Neural crest cell (in vitro differentiated cells): ENCODE data around the gene KHK. TPM values are rescaled to one million over a fixed set of nuclear protein-coding genes. Genes with fewer than 3 reads are reported as not detected.

Experiments used
- DNase-seq: peaks from one replicate; pipeline ENCODE4 v3.0.0; 2021; ENCODE audit warnings: low read depth, mixed read lengths, low spot score
- H3K27ac Mint-ChIP-seq: one replicate; pipeline ENCODE4 v1.8.0; 2021; ENCODE audit warnings: mild to moderate bottlenecking, mixed read lengths; ENCODE audit not compliant: unreplicated experiment
- H3K27me3 Mint-ChIP-seq: 2 replicates; pipeline ENCODE4 v1.8.0; 2021; ENCODE audit warnings: low read depth, mild to moderate bottlenecking, mixed read lengths
- H3K36me3 Mint-ChIP-seq: 2 replicates; pipeline ENCODE4 v1.8.0; 2021; ENCODE audit warnings: low read depth, mild to moderate bottlenecking, mixed read lengths
- H3K4me1 Mint-ChIP-seq: 2 replicates; pipeline ENCODE4 v1.8.0; 2021; ENCODE audit warnings: mixed read lengths
- H3K4me3 Mint-ChIP-seq: one replicate; pipeline ENCODE4 v1.8.0; 2021; ENCODE audit warnings: mild to moderate bottlenecking, mixed read lengths
- H3K9me3 Mint-ChIP-seq: 2 replicates; pipeline ENCODE4 v1.8.0; 2021; ENCODE audit warnings: mixed read lengths
- total RNA-seq: library from RNA; stranded (reverse); gene quantifications from 2 replicates; pipeline ENCODE4 v1.2.1, GENCODE V29; 2021
- TF ChIP-seq, protein P1 (sequence below): fragments of 200-600 bp; sonication (generic); conservative IDR thresholded peaks from 2 replicates; pipeline ENCODE4 v1.5.0; 2021; ENCODE audit warnings: antibody characterized with exemption, mild to moderate bottlenecking

The KHK gene
- total RNA-seq, 1 donor from 2014 or later: 10.0 TPM

DNA sequence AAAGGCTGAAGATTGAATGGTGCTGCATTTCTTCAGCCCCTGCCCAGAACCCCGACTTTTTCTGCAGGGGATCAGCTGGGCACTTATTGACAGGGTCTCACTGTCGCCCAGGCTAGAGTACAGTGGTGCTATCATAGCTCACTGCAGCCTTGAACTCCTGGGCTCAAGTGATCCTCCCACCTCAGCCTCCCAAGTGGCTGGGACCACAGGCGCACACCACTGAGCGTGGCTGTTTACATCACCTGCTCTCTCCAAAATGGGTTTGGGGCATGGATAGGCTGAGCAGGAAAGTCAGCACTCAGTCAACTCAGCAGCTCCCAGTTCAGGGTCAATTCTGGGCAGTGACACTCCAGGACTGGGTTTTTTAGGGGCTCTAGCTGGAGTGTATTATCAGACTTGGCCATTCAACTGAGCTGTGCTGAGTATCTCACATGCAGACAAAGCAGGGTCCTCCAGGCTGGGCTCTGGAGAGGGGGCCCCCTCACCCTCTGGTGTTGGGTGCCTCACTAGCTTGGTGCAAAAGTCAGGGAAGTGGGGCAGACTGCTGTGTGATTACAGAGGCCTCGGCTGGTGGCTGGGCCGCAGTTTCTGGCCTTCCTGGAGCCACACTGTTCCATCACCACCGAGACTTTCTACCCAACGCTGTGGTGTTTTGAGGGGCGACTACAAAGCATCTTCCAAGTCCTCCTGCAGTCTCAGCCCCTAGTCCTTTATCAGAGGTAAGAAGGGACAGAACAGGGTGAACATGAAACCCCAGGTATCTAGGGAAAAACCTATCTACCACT lies 41.5 kb downstream of the KHK start:
- peaks cover 11% of the 10 kb centered on the region for H3K27me3 Mint-ChIP-seq
- H3K36me3 Mint-ChIP-seq: peaks cover 2% of the 10 kb centered on the region
- TF ChIP-seq, protein P1, sequence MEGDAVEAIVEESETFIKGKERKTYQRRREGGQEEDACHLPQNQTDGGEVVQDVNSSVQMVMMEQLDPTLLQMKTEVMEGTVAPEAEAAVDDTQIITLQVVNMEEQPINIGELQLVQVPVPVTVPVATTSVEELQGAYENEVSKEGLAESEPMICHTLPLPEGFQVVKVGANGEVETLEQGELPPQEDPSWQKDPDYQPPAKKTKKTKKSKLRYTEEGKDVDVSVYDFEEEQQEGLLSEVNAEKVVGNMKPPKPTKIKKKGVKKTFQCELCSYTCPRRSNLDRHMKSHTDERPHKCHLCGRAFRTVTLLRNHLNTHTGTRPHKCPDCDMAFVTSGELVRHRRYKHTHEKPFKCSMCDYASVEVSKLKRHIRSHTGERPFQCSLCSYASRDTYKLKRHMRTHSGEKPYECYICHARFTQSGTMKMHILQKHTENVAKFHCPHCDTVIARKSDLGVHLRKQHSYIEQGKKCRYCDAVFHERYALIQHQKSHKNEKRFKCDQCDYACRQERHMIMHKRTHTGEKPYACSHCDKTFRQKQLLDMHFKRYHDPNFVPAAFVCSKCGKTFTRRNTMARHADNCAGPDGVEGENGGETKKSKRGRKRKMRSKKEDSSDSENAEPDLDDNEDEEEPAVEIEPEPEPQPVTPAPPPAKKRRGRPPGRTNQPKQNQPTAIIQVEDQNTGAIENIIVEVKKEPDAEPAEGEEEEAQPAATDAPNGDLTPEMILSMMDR: no peak
- no peaks in the 10 kb centered on the region for H3K9me3 Mint-ChIP-seq
- H3K4me3 Mint-ChIP-seq: peak overlapping the region; percentile 56
- no peak overlapping the region for H3K27ac Mint-ChIP-seq
- H3K4me1 Mint-ChIP-seq: peaks cover 8% of the 10 kb centered on the region
- DNase-seq: no peak

DNA sequence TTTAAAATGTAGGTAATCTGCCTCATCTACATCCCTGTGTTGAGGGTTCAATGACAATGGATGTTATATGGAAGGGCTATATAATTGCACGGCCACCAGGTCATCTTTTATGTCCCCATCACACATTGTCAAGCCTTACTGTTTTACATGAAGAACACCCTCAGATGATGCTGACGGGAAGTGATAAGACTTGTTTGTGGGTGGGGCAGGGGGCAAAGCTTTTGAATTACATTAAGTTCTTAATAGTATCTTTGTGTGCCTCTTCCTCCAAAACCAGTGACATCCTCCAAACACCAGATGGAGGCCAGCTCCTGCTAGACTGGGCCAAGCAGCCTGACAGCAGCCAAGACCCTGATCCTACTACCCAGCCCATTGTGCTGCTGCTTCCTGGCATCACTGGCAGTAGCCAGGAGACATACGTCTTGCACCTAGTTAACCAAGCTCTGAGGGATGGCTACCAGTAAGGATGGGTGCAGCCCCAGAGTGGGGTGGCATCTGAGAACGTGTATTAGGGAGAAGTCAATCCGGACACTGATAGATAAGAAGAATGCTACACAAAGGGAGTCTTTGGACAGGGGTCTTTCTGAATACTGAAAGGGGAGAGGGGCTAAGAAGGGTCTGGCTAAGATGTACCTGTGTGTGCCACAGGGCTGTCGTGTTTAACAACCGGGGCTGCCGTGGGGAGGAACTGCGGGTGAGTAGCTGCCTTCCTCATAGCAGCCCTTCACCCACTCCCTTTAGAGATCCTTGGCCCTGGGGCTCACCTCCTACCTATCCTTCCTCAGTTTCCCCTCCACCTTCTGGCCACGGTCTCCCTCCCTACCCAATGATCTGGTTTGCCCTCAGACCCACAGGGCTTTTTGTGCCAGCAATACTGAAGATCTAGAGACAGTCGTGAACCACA lies 42.3 kb downstream of the KHK start:
- H3K36me3 Mint-ChIP-seq: peaks cover 2% of the 10 kb centered on the region
- H3K27ac Mint-ChIP-seq: peak overlapping the region; percentile 76
- no peaks in the 10 kb centered on the region for H3K9me3 Mint-ChIP-seq
- H3K4me1 Mint-ChIP-seq: peaks cover 12% of the 10 kb centered on the region
- peaks cover 6% of the 10 kb centered on the region for H3K27me3 Mint-ChIP-seq
- TF ChIP-seq, protein P1: no peak
- H3K4me3 Mint-ChIP-seq: peak overlapping the region; percentile 56
- no peak for DNase-seq

DNA sequence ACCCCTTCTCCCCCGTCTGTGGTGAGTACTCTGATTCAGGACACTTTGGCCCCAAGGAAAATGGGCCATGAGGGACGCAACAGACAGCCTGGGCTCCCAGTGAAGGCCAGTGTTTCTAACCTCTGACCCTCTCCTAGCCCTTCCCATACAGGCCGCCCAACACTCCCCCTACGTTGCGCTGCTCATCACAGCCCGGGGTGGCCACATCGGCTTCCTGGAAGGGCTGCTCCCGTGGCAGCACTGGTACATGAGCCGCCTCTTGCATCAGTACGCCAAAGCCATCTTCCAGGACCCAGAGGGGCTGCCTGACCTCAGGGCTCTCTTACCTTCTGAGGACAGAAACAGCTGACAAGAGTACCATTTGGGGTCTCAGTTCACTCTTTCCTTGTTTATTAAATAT lies 43.8 kb downstream of the KHK start:
- Mint-ChIP-seq H3K4me1 (peaks cover 12% of the 10 kb centered on the region), H3K9me3 (no peaks in the 10 kb centered on the region), H3K27ac (no peak overlapping the region), H3K36me3 (peaks cover 2% of the 10 kb centered on the region), H3K4me3 (peak overlapping the region; percentile 81), H3K27me3 (no peaks in the 10 kb centered on the region)
- TF ChIP-seq, protein P1: no peak
- no peak for DNase-seq

DNA sequence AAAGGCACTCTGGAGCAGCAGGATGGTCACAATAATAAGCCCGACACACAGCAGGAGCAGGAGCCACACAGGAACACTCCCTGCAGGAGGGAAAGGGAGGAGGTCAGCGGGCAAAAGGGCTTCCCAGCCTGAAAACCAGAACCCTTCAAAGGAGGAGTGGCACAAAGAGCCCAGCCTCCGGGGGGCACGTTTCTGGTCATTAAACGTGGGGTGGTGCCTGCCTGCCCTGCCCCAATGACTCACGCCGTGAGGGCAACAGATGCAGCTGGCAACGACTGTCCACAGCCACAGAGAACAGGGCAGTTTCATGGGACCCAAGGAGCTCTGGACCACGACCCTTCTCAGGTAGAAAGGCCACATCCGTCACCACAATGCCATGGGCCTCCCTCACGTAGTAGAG lies 44.9 kb downstream of the KHK start:
- H3K36me3 Mint-ChIP-seq: peaks cover 2% of the 10 kb centered on the region
- no peak for DNase-seq

DNA sequence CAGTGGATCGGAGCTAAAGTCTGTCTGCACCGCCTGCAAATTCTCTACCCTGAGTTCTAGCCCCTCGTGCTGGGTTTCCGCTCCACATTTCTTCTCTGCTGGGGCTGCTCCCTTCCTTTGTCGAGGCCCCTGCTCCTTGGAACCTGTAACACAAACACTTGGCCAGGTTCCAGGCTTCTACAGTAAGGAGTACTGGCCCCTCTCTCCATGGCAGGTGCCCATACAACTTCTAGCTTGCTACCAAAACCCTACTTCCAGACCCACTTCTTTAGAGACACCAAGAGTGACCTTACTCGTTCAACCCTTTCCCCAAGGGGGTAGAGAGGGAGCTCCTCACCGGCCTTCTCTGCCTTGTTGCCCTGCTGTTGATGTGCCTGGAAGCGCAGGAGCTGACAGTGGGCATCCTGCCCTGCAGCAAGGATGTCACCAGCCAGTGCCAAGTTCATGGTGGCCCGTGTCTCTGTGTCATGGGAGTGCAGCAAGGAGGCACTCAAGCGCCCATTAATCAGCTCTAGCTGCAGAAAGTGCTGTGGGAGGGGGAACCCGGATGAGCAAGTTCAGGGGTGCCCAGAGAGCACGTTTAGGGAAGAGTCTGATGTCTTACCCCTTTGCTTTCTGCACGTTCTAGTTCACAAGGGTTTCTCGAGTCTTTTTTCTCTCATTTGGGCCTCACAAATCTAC lies 46.8 kb downstream of the KHK start:
- Mint-ChIP-seq H3K27ac (peak overlapping the region; percentile 35), H3K36me3 (peaks cover 2% of the 10 kb centered on the region), H3K27me3 (no peaks in the 10 kb centered on the region), H3K4me3 (peak overlapping the region; percentile 94), H3K4me1 (peaks cover 12% of the 10 kb centered on the region), H3K9me3 (no peaks in the 10 kb centered on the region)
- no peak for DNase-seq
- TF ChIP-seq, protein P1: no peak

More for the DNA sequence above, 44.9 kb downstream of the KHK start:
- H3K27ac Mint-ChIP-seq: no peak overlapping the region
- peak overlapping the region; percentile 66 for H3K4me3 Mint-ChIP-seq
- no peaks in the 10 kb centered on the region for H3K9me3 Mint-ChIP-seq
- H3K4me1 Mint-ChIP-seq: peaks cover 12% of the 10 kb centered on the region
- TF ChIP-seq, protein P1: no peak
- H3K27me3 Mint-ChIP-seq: no peaks in the 10 kb centered on the region
